HL-60 (cell line): ENCODE measurements around the gene NXPH4.

Experiments
- POLR2AphosphoS5 ChIP-seq: IDR thresholded peaks from 2 replicates; pipeline ENCODE4 v1.6.1; 2012; ENCODE audit warnings: low read depth
- TF ChIP-seq, protein P1 (sequence below): IDR thresholded peaks from one replicate; pipeline ENCODE4 v1.5.1; 2011; ENCODE audit warnings: low read length, control low read depth, inconsistent platforms; ENCODE audit not compliant: insufficient read depth
- TF ChIP-seq, protein P2 (sequence below): IDR thresholded peaks from 2 replicates; pipeline ENCODE4 v1.6.1; 2012; ENCODE audit warnings: low read depth; ENCODE audit not compliant: insufficient replicate concordance

DNA sequence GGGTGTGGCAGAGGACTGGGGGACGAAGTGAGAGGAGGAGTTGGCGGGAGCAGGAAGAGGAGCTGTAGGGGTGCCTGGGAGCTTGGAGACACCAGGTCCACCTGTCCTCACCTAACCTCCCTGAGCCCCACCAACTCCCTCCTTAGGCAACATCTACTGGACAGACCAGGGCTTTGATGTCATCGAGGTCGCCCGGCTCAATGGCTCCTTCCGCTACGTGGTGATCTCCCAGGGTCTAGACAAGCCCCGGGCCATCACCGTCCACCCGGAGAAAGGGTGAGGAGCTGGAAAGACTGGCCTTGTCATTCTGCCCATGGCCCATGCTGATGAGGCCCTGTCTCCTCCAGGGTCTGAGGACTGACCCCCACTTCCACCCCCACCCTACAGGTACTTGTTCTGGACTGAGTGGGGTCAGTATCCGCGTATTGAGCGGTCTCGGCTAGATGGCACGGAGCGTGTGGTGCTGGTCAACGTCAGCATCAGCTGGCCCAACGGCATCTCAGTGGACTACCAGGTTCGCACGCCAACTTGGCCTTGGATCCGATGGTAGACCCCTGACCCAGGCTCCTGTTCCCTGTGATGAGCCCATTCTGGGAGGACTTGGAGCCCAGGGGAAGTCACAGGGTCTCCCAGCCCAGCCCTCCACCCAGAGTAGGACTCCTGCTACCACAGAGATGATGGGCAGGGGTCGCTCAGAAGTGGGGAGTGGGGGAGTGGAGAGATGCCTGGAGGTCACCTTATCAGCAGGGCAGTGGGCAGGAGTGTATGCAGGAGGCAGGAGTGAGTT lies 32.5 kb upstream of the NXPH4 start:
- TF ChIP-seq, protein P1, sequence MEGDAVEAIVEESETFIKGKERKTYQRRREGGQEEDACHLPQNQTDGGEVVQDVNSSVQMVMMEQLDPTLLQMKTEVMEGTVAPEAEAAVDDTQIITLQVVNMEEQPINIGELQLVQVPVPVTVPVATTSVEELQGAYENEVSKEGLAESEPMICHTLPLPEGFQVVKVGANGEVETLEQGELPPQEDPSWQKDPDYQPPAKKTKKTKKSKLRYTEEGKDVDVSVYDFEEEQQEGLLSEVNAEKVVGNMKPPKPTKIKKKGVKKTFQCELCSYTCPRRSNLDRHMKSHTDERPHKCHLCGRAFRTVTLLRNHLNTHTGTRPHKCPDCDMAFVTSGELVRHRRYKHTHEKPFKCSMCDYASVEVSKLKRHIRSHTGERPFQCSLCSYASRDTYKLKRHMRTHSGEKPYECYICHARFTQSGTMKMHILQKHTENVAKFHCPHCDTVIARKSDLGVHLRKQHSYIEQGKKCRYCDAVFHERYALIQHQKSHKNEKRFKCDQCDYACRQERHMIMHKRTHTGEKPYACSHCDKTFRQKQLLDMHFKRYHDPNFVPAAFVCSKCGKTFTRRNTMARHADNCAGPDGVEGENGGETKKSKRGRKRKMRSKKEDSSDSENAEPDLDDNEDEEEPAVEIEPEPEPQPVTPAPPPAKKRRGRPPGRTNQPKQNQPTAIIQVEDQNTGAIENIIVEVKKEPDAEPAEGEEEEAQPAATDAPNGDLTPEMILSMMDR: no peak
- TF ChIP-seq, protein P2, sequence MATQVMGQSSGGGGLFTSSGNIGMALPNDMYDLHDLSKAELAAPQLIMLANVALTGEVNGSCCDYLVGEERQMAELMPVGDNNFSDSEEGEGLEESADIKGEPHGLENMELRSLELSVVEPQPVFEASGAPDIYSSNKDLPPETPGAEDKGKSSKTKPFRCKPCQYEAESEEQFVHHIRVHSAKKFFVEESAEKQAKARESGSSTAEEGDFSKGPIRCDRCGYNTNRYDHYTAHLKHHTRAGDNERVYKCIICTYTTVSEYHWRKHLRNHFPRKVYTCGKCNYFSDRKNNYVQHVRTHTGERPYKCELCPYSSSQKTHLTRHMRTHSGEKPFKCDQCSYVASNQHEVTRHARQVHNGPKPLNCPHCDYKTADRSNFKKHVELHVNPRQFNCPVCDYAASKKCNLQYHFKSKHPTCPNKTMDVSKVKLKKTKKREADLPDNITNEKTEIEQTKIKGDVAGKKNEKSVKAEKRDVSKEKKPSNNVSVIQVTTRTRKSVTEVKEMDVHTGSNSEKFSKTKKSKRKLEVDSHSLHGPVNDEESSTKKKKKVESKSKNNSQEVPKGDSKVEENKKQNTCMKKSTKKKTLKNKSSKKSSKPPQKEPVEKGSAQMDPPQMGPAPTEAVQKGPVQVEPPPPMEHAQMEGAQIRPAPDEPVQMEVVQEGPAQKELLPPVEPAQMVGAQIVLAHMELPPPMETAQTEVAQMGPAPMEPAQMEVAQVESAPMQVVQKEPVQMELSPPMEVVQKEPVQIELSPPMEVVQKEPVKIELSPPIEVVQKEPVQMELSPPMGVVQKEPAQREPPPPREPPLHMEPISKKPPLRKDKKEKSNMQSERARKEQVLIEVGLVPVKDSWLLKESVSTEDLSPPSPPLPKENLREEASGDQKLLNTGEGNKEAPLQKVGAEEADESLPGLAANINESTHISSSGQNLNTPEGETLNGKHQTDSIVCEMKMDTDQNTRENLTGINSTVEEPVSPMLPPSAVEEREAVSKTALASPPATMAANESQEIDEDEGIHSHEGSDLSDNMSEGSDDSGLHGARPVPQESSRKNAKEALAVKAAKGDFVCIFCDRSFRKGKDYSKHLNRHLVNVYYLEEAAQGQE: no peak
- no peak for TF ChIP-seq POLR2AphosphoS5
